B cell (primary cell): ENCODE measurements around the gene MAN2A1. TPM values are rescaled to one million over a fixed set of nuclear protein-coding genes. Genes with fewer than 3 reads are reported as not detected.

Experiments used
- ATAC-seq: fragments of 200-7000 bp; cut with Tn5 transposase; one replicate; pipeline ENCODE4 v1.10.0; 2021; ENCODE audit warnings: low read depth, mild to moderate bottlenecking, moderate number of reproducible peaks, moderate library complexity
- CTCF ChIA-PET: fragments of 350-600 bp; sonication (Branson Sonifier 250); formaldehyde crosslinking; loops from one replicate; lab custom pipeline; 2021; ENCODE audit warnings: antibody characterized with exemption, inconsistent platforms; lab: Charles Lee
- POLR2A ChIA-PET: fragments of 350-600 bp; sonication (Branson Sonifier 250); formaldehyde crosslinking; loops from one replicate; lab custom pipeline; 2021; ENCODE audit warnings: antibody characterized with exemption; lab: Charles Lee
- DNase-seq: peaks from one replicate; pipeline ENCODE4 v3.0.0; 2013
- H2AFZ ChIP-seq: 2 replicates; pipeline ENCODE4 v1.6.1; 2012; ENCODE audit warnings: mild to moderate bottlenecking, low read depth, low read length; ENCODE audit not compliant: insufficient read depth, poor library complexity, severe bottlenecking
- H3K27ac ChIP-seq, 2 donors: 1 replicate in 1 of 2; 2 replicates in 1 of 2; pipeline ENCODE4 v1.5.1; 2012 to 2013; ENCODE audit warnings: low read length in 2 of 2, mild to moderate bottlenecking in 2 of 2, moderate library complexity in 1 of 2
- H3K27me3 ChIP-seq, 4 experiments: fragments of 200-600 bp in 1 of 4; sonication (generic) in 1 of 4; replicated peaks in 1 of 4; 1 replicate in 2 of 4; 2 replicates in 2 of 4; pipeline versions ENCODE4 v1.6.1 to v1.7.0; 2013 to 2016; ENCODE audit warnings: low read length in 3 of 4, mild to moderate bottlenecking in 2 of 4, mixed read lengths in 1 of 4, moderate library complexity in 1 of 4; ENCODE audit not compliant: insufficient read depth in 4 of 4, control insufficient read depth in 3 of 4; ENCODE audit errors: control extremely low read depth in 1 of 4
- H3K36me3 ChIP-seq, 2 experiments: replicated peaks in 1 of 2; 1 replicate in 1 of 2; 2 replicates in 1 of 2; pipeline versions ENCODE4 v1.6.1 to v1.7.1; 2013; ENCODE audit warnings: low read length in 1 of 2; ENCODE audit not compliant: insufficient read depth in 2 of 2, control insufficient read depth in 1 of 2; ENCODE audit errors: control extremely low read depth in 1 of 2, extremely low read depth in 1 of 2
- H3K4me1 ChIP-seq, 2 donors: fragments of 200-600 bp in 1 of 2; sonication (generic) in 1 of 2; 1 replicate in 1 of 2; 2 replicates in 1 of 2; pipeline versions ENCODE4 v1.5.1 to v1.6.1; 2013 to 2017; ENCODE audit warnings: low read length in 2 of 2; ENCODE audit not compliant: control insufficient read depth in 2 of 2, insufficient read depth in 2 of 2
- H3K4me2 ChIP-seq: replicated peaks from 2 replicates; pipeline ENCODE3; 2012; ENCODE audit warnings: mild to moderate bottlenecking, low read depth, low read length; ENCODE audit not compliant: poor library complexity, severe bottlenecking
- H3K4me3 ChIP-seq, 5 experiments: fragments of 200-600 bp in 1 of 5; sonication (generic) in 1 of 5; 1 replicate in 3 of 5; 2 replicates in 2 of 5; pipeline versions ENCODE4 v1.5.1 to v1.7.0; 2011 to 2016; ENCODE audit warnings: low read length in 4 of 5, mild to moderate bottlenecking in 4 of 5, low read depth in 2 of 5, control low read depth in 1 of 5, moderate library complexity in 1 of 5; ENCODE audit not compliant: insufficient read depth in 1 of 5; ENCODE audit errors: control extremely low read depth in 1 of 5, extremely low read depth in 1 of 5
- H3K79me2 ChIP-seq: fragments of 200-600 bp; sonication (generic); one replicate; pipeline ENCODE4 v1.6.0; 2016; ENCODE audit warnings: low read length; ENCODE audit not compliant: control insufficient read depth, insufficient read depth
- H3K9ac ChIP-seq: fragments of 200-600 bp; sonication (generic); 2 replicates; pipeline ENCODE4 v1.6.1; 2017; ENCODE audit warnings: mild to moderate bottlenecking, low read length, moderate library complexity
- H3K9me3 ChIP-seq, 3 donors: one replicate each; pipeline versions ENCODE4 v1.6.1 to v1.7.1; 2013; ENCODE audit warnings: low read length in 2 of 3; ENCODE audit not compliant: control insufficient read depth in 2 of 3, insufficient read depth in 1 of 3; ENCODE audit errors: control extremely low read depth in 1 of 3
- H4K20me1 ChIP-seq: 2 replicates; pipeline ENCODE4 v1.6.0; 2012; ENCODE audit warnings: mild to moderate bottlenecking, low read length; ENCODE audit not compliant: insufficient read depth, control insufficient read depth, poor library complexity, severe bottlenecking
- H3K27ac Mint-ChIP-seq: one replicate; pipeline ENCODE4 v1.8.0; 2021; ENCODE audit warnings: mixed read lengths
- H3K27me3 Mint-ChIP-seq: one replicate; pipeline ENCODE4 v1.8.0; 2021; ENCODE audit warnings: mixed read lengths
- H3K4me1 Mint-ChIP-seq: one replicate; pipeline ENCODE4 v1.8.0; 2021; ENCODE audit warnings: mixed read lengths
- H3K4me3 Mint-ChIP-seq: one replicate; pipeline ENCODE4 v1.8.0; 2021; ENCODE audit warnings: mixed read lengths
- H3K9me3 Mint-ChIP-seq: one replicate; pipeline ENCODE4 v1.8.0; 2022; ENCODE audit warnings: mixed read lengths; ENCODE audit not compliant: insufficient read depth
- EZH2 ChIP-seq: IDR thresholded peaks from 2 replicates; pipeline ENCODE4 v1.6.1; 2012; ENCODE audit warnings: borderline replicate concordance, low read depth, mild to moderate bottlenecking, moderate library complexity, low read length; ENCODE audit not compliant: insufficient read depth, poor library complexity, severe bottlenecking
- WGBS: methylation state at CpG from one replicate; pipeline ENCODE4 v1.1.5; 2013; ENCODE audit warnings: missing lambda C conversion rate; ENCODE audit not compliant: insufficient coverage; 5-methylcytosine and 5-hydroxymethylcytosine counted together
- intact Hi-C: fragments of 100-400 bp; cut with micrococcal nuclease; formaldehyde crosslinking; loops from one replicate; pipeline ENCODE4 v1.10.0; 2022
- polyA plus RNA-seq: library from polyadenylated mRNA; depleted of rRNA; stranded (reverse); fragments of >200 nt; gene quantifications from 2 replicates; pipeline ENCODE4 v1.2.3, GENCODE V29; 2012
- total RNA-seq, 2 donors: library from RNA; stranded (reverse); fragments of 120-200 nt in 1 of 2; gene quantifications; 1 replicate in 1 of 2; 2 replicates in 1 of 2; pipeline versions ENCODE4 v1.2.3 to v1.2.4, GENCODE V29; 2013 to 2022
- TF ChIP-seq, protein P1 (sequence below): fragments of 200-600 bp; IDR thresholded peaks from one replicate; pipeline ENCODE4 v1.8.0; 2022; ENCODE audit warnings: antibody characterized with exemption, mild to moderate bottlenecking

Gene MAN2A1
- total and polyA plus RNA-seq, 2 donors (not counting 1 experiment from before 2014, with no cell fraction given), result 12.7 to 55.0 TPM

DNA sequence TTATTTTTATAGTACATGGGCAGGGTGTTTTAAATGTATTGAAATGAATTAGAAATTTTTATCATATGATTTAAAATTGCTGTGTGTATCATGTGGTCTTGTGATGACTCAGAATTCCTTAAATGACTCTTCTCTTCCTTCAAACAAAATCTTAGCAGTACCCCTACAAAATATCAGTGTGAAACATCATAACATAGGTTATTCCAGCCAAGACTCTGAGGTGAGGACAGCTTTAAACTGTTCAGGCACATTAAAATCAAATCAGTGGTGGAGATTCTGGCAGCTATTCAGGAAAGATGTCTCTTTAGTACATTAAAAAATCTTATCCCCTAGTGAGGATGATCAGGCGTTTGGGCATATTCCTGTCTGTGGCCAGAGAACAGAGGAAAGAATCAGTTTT is 174.0 kb downstream of the MAN2A1 start:
- DNase-seq (no peak), ATAC-seq (no peak)
- Mint-ChIP-seq H3K27ac (no peak overlapping the region), H3K27me3 (no peaks in the 10 kb centered on the region), H3K9me3 (no peaks in the 10 kb centered on the region), H3K4me3 (no peak overlapping the region), H3K4me1 (peaks cover 2% of the 10 kb centered on the region)
- POLR2A ChIA-PET, result no interaction called here
- Histone ChIP-seq H3K9me3 (no peaks in the 10 kb centered on the region), H3K9ac (no peak overlapping the region), H3K79me2 (no peaks in the 10 kb centered on the region), H2AFZ (no peak overlapping the region), H3K4me1 (no peaks in the 10 kb centered on the region), H3K36me3 (peaks cover 2 to 74% of the 10 kb centered on the region in 2 experiments), H3K27me3 (no peaks in the 10 kb centered on the region), H3K27ac (no peak overlapping the region), H4K20me1 (no peaks in the 10 kb centered on the region), H3K4me2 (no peak overlapping the region), H3K4me3 (no peak overlapping the region)
- WGBS, result no CpG with 5 or more reads among the region's 1 CpG
- intact Hi-C loops, result no loop called here
- CTCF ChIA-PET, result no interaction called here
- no peak for TF ChIP-seq EZH2
- TF ChIP-seq, protein P1, sequence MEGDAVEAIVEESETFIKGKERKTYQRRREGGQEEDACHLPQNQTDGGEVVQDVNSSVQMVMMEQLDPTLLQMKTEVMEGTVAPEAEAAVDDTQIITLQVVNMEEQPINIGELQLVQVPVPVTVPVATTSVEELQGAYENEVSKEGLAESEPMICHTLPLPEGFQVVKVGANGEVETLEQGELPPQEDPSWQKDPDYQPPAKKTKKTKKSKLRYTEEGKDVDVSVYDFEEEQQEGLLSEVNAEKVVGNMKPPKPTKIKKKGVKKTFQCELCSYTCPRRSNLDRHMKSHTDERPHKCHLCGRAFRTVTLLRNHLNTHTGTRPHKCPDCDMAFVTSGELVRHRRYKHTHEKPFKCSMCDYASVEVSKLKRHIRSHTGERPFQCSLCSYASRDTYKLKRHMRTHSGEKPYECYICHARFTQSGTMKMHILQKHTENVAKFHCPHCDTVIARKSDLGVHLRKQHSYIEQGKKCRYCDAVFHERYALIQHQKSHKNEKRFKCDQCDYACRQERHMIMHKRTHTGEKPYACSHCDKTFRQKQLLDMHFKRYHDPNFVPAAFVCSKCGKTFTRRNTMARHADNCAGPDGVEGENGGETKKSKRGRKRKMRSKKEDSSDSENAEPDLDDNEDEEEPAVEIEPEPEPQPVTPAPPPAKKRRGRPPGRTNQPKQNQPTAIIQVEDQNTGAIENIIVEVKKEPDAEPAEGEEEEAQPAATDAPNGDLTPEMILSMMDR, result no peak

DNA sequence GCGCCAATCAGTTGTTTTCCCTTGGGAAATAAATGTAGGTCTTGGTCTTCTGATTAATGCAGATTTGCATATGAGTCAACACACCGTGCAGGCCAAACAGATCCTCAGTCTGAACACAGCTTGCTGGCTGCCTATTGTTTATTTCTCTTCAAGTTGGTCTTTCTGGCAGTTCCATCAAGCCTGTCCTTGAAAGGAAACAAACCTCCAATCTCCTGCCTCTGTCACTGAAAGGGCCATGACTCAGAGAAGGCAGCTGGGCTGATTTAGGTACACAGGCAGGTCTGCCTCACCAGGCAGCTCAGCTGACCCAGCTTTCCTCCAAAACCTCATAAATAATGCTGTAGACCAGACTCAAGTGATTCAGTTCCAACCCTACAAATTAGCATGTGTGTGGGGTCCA is 175.9 kb downstream of the MAN2A1 start:
- peak; percentile 43 for ATAC-seq
- peak overlapping the region; percentile 11 for H3K27ac Mint-ChIP-seq
- no peak for TF ChIP-seq EZH2
- TF ChIP-seq, protein P1, result no peak
- H3K9me3 Mint-ChIP-seq, result peaks cover 2% of the 10 kb centered on the region
- H3K27me3 ChIP-seq, result no peaks in the 10 kb centered on the region
- no peak overlapping the region for H3K27ac ChIP-seq
- H3K36me3 ChIP-seq, result peaks cover 3 to 58% of the 10 kb centered on the region in 2 experiments
- H2AFZ ChIP-seq, result no peak overlapping the region
- H3K9me3 ChIP-seq, result no peaks in the 10 kb centered on the region
- CTCF ChIA-PET, result no interaction called here
- H3K79me2 ChIP-seq, result no peaks in the 10 kb centered on the region
- intact Hi-C loops, result no loop called here
- H4K20me1 ChIP-seq, result no peaks in the 10 kb centered on the region
- no peak overlapping the region for H3K4me3 ChIP-seq
- no peak overlapping the region for H3K9ac ChIP-seq
- POLR2A ChIA-PET, result no interaction called here
- no peaks in the 10 kb centered on the region for H3K4me1 ChIP-seq
- no peaks in the 10 kb centered on the region for H3K27me3 Mint-ChIP-seq
- 85% methylated on average over 1 of the region's 2 CpGs for WGBS
- H3K4me2 ChIP-seq, result no peak overlapping the region
- no peak overlapping the region for H3K4me3 Mint-ChIP-seq
- peaks cover 2% of the 10 kb centered on the region for H3K4me1 Mint-ChIP-seq
- no peak for DNase-seq
